Measurements from ENCODE around the gene AGBL5.
A peak's percentile ranks its signal among the peaks of the same experiment; 100 is the strongest.

GRCh38 chr2:27006602-27007415, 44.7 kb upstream of the AGBL5 start:
- no peak for TF ChIP-seq NONO (IDR thresholded peaks at IDR 0.05; ENCODE audit: low read depth in 2 of 2, low read length in 1 of 2)
- peak; percentile 83 for TF ChIP-seq NCOR1 (IDR thresholded peaks at IDR 0.05)
- TF ChIP-seq CTCF (IDR thresholded peaks at IDR 0.05 in 2 of 3, conservative IDR thresholded peaks at IDR 0.05 in 1 of 3; ENCODE audit: insufficient read depth in 2 of 3, low read depth in 1 of 3, low read length in 3 of 3) = no peak
- no peak for TF ChIP-seq ZNF740 (CRISPR knock-in tag; IDR thresholded peaks at IDR 0.05)
- TF ChIP-seq ZNF740 (tag; IDR thresholded peaks at IDR 0.05) = no peak; a peak in 2 of 4 replicates
- no peak for TF ChIP-seq SRF (CRISPR knock-in tag; IDR thresholded peaks at IDR 0.05)
- peak; percentile 73 to 76 for TF ChIP-seq FOXK2 (conservative IDR thresholded peaks at IDR 0.05 in 1 of 2, IDR thresholded peaks at IDR 0.05 in 1 of 2; ENCODE audit: low read depth in 2 of 2)
- peak; percentile 95 for TF ChIP-seq ADNP (tag; IDR thresholded peaks at IDR 0.05)
- no peak for TF ChIP-seq ZNF274 (IDR thresholded peaks at IDR 0.05; ENCODE audit: borderline replicate concordance, low read depth, low read length)
- TF ChIP-seq REST (IDR thresholded peaks at IDR 0.05; ENCODE audit: borderline replicate concordance) = no peak
- TF ChIP-seq REST (CRISPR knock-in tag; IDR thresholded peaks at IDR 0.05; ENCODE audit: low read depth) = no peak
- no peak for TF ChIP-seq POLR2A (conservative IDR thresholded peaks at IDR 0.05)
